Neural cell (in vitro differentiated cells): Measurements from ENCODE around the gene PKHD1.

Experiments
- CTCF ChIP-seq: fragments of 450-650 bp; IDR thresholded peaks from 2 replicates; pipeline ENCODE4 v1.5.1; 2014; ENCODE audit warnings: antibody characterized with exemption, mild to moderate bottlenecking, moderate library complexity; ENCODE audit not compliant: poor library complexity, severe bottlenecking
- EZH2 ChIP-seq: fragments of 200-600, 300-800 bp; shearing (Covaris generic), sonication (generic); IDR thresholded peaks from 2 replicates; pipeline ENCODE4 v1.6.1; 2014; ENCODE audit warnings: antibody characterized with exemption, low read length, borderline replicate concordance, mild to moderate bottlenecking; ENCODE audit not compliant: insufficient read depth, poor library complexity, severe bottlenecking
- POLR2AphosphoS5 ChIP-seq: IDR thresholded peaks from 2 replicates; pipeline ENCODE4 v1.6.1; 2012
- SMC3 ChIP-seq: fragments of 450-650 bp; conservative IDR thresholded peaks from 2 replicates; pipeline ENCODE4 v1.6.1; 2014; ENCODE audit warnings: antibody characterized with exemption, mild to moderate bottlenecking, moderate library complexity; ENCODE audit not compliant: poor library complexity
- TAF1 ChIP-seq: IDR thresholded peaks from 2 replicates; pipeline ENCODE4 v1.6.1; 2012; ENCODE audit warnings: low read depth

- TF ChIP-seq CTCF = no peak
- no peak for TF ChIP-seq POLR2AphosphoS5
- no peak for TF ChIP-seq SMC3
- no peak for TF ChIP-seq EZH2
- no peak for TF ChIP-seq TAF1
These were observed 77.8 kb downstream of the PKHD1 start for GRCh38 chr6:52009466-52010140.
